ENCODE data around the gene SPOCK1. TPM values are rescaled to one million over a fixed set of nuclear protein-coding genes. Genes with fewer than 3 reads are reported as not detected.
A peak's percentile ranks its signal among the peaks of the same experiment; 100 is the strongest.
"Not testable (repeated sequence)": the region's sequence is repeated elsewhere in the genome, so short reads cannot be mapped to it uniquely, and the experiment has no call there.

Gene SPOCK1
- total RNA-seq (2.6 and 14.0 TPM in 2 replicates), polyA plus RNA-seq (4.1 and 12.6 TPM in 2 replicates)

- H3K27ac ChIP-seq: no peak within 1 kb of the TSS
- peak; percentile 45 for TF ChIP-seq CTCF (IDR thresholded peaks at IDR 0.05; ENCODE audit: low read depth, low read length)
- no peaks in the 10 kb centered on the region for H3K9me3 ChIP-seq (ENCODE audit: low read depth)
- H3K4me1 ChIP-seq (ENCODE audit: low read depth): no peaks in the 10 kb centered on the region
- peak within 1 kb of the TSS; percentile 63 for H3K4me3 ChIP-seq
- H3K27me3 ChIP-seq: peaks cover 65% of the 10 kb centered on the region
- peak; percentile 88 to 93 for DNase-seq (ENCODE audit: low read depth in 1 of 2, low spot score in 1 of 2)
- H3K36me3 ChIP-seq: no peaks in the 10 kb centered on the region
Observed at GRCh38 chr5:137498736-137499505, at the start of gene SPOCK1. Gene SPOCK1, minus strand, starts transcription at chr5:137499326.

- H3K4me1 ChIP-seq (ENCODE audit: low read depth): no peaks in the 10 kb centered on the region
- no peak for DNase-seq (ENCODE audit: low read depth in 1 of 2, low spot score in 1 of 2)
- H3K27me3 ChIP-seq: no peaks in the 10 kb centered on the region
- no peak overlapping the region for H3K27ac ChIP-seq
- no peak for TF ChIP-seq CTCF (IDR thresholded peaks at IDR 0.05; ENCODE audit: low read depth, low read length)
- no peaks in the 10 kb centered on the region for H3K9me3 ChIP-seq (ENCODE audit: low read depth)
- H3K36me3 ChIP-seq: no peaks in the 10 kb centered on the region
- no peak overlapping the region for H3K4me3 ChIP-seq
Observed at GRCh38 chr5:137545956-137546355, 46.8 kb upstream of the SPOCK1 start.

GRCh38 chr5:137535449-137535848 lies 36.3 kb upstream of the SPOCK1 start:
- H3K4me3 ChIP-seq; H3K27ac ChIP-seq; DNase-seq (ENCODE audit: low read depth in 1 of 2, low spot score in 1 of 2); H3K27me3 ChIP-seq; H3K4me1 ChIP-seq (ENCODE audit: low read depth); H3K9me3 ChIP-seq (ENCODE audit: low read depth); H3K36me3 ChIP-seq: not testable (repeated sequence)

GRCh38 chr5:137533963-137534362 lies 34.8 kb upstream of the SPOCK1 start:
- H3K4me1 ChIP-seq (ENCODE audit: low read depth): no peaks in the 10 kb centered on the region
- H3K9me3 ChIP-seq (ENCODE audit: low read depth): no peaks in the 10 kb centered on the region
- H3K4me3 ChIP-seq: no peak overlapping the region
- no peak for TF ChIP-seq CTCF (IDR thresholded peaks at IDR 0.05; ENCODE audit: low read depth, low read length)
- no peaks in the 10 kb centered on the region for H3K36me3 ChIP-seq
- H3K27me3 ChIP-seq: no peaks in the 10 kb centered on the region
- H3K27ac ChIP-seq: no peak overlapping the region
- no peak for DNase-seq (ENCODE audit: low read depth in 1 of 2, low spot score in 1 of 2)

- no peaks in the 10 kb centered on the region for H3K36me3 ChIP-seq
- TF ChIP-seq CTCF (IDR thresholded peaks at IDR 0.05; ENCODE audit: low read depth, low read length): no peak
- no peaks in the 10 kb centered on the region for H3K27me3 ChIP-seq
Observed at GRCh38 chr5:137531266-137531665, 32.1 kb upstream of the SPOCK1 start.

GRCh38 chr5:137521246-137521645 lies 22.1 kb upstream of the SPOCK1 start:
- H3K27me3 ChIP-seq: no peaks in the 10 kb centered on the region
- H3K4me1 ChIP-seq (ENCODE audit: low read depth): no peaks in the 10 kb centered on the region
- H3K27ac ChIP-seq: no peak overlapping the region
- no peak for DNase-seq (ENCODE audit: low read depth in 1 of 2, low spot score in 1 of 2)
- H3K36me3 ChIP-seq: no peaks in the 10 kb centered on the region
- no peaks in the 10 kb centered on the region for H3K9me3 ChIP-seq (ENCODE audit: low read depth)
- TF ChIP-seq CTCF (IDR thresholded peaks at IDR 0.05; ENCODE audit: low read depth, low read length): no peak
- H3K4me3 ChIP-seq: no peak overlapping the region

More at GRCh38 chr5:137531266-137531665, 32.1 kb upstream of the SPOCK1 start:
- Histone ChIP-seq H3K4me1 (ENCODE audit: low read depth) (no peaks in the 10 kb centered on the region), H3K27ac (no peak overlapping the region), H3K4me3 (no peak overlapping the region), H3K9me3 (ENCODE audit: low read depth) (no peaks in the 10 kb centered on the region)
- DNase-seq (ENCODE audit: low read depth in 1 of 2, low spot score in 1 of 2): no peak
